Bone marrow (tissue), 2 donors: ENCODE results near the gene FBXO46.
"Not testable (repeated sequence)": the region's sequence is repeated elsewhere in the genome, so short reads cannot be mapped to it uniquely, and the experiment has no call there.

Source experiments
- DNase-seq, 2 donors: peaks; one replicate each; lab custom pipeline; 2025; lab: John Stamatoyannopoulos, UW

Gene FBXO46

DNA sequence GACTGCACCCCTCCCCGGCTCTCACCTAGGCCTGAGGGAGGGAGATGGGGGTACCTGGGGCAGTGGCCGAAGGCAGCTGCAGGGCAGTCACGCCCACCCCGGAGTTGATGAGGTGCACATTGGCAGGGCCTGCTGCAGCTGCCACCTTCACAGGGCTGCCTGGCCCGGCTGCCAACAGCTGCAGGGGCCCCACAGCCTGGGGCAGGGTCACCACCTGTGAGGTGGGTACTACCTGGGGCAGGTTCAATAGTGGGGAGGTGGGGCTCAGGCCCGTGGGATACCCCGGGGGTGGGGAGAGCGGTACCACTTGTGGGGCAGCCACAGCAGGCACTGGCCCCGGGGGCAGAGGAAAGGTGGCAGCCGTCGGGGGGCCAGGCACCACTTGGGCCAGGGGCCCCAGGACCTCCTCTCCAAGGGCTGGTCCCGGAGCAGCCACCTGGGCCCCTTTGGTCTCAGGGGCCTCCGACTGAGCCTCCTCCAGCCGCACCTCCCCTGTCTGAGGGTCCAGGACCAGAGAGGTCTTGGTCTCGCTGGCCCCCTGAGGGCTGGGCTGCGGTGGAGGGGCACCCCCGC, 35.7 kb upstream of the FBXO46 start:
- DNase-seq: no peak

DNA sequence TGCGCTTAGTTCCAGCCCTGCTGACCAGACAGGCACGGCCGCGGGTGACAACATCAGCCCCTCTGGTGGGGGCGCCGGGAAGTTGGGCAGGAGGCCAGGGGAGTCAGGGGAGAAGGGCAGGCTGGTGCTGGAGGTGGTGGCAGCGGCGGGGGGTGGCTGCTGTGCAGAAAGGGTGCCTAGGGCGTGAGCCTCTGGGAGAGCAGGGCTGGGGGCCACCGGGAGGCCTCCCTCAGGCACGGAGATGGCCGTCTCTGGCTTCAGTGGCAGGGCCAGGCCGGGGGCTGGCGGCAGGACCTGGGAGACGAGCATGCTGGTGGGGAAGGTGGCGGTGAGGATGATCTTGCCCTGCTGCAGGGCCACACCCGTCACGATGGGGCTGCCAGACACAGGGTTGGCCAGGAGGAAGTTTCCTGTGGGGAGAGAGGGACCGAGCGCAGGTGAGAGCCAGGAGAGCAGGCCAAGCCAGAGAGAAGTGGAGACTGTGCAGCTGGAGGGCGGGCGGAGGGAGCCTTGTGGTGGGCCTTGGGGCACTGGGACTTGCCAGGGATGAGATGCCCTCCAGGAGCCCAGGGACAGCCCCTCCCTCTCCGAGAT, 35.1 kb upstream of the FBXO46 start:
- DNase-seq: no peak

DNA sequence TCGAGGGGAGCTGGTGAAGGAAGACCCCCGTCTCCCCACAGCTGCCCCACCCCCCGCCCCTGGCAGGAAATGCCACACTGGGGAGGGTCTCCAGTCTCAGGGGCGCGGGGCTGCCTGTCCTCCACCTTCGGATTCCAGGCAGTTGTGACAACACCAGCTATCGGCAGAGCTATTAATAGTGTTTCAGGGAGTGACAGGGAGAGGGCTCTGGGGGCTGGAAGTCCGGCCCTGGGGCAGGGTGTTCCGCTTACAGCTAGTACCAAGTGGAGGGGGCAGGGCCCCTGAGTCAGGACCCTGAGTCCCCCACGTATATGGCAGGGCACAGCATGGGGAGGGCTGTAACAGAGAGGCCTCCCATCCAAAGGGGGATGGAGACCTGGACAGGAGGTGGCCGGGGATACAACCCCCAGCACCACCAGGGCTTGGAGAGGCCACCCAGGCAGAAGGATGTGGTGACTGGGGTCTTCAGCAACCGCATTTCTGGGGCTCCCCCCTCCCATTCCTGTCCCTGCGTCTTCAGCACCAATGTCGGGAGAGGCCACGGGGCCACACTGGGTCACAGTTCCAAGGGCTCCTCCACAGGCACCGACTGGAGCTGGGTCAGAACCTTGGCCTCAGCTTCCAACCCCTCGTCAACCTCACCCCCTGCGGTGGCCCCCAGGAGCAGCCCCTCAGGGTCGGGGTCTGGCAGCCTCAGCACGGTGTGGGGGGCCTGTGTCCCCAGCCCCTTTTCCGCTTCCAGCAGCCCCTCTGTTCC, 34.4 kb upstream of the FBXO46 start:
- DNase-seq: no peak

DNA sequence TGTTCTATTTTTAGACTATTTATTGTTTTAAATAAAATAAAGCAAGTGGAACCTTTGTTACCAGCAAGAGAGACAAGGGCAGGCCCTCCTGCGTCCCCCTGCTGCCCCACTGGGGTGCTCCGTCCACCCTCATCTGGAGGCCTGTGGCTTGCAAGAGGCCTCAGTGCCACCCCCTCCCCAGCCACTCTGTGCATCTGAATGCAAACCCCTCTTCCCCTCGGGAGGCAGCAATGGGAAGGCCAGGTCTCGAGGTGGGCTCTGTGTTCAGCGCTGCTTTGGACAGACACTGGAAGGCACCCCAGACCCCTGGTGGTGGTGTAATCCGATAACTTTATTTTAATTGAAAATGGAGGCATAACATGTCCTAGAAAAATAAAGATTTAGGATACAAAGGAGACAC, 33.8 kb upstream of the FBXO46 start:
- no peak for DNase-seq

DNA sequence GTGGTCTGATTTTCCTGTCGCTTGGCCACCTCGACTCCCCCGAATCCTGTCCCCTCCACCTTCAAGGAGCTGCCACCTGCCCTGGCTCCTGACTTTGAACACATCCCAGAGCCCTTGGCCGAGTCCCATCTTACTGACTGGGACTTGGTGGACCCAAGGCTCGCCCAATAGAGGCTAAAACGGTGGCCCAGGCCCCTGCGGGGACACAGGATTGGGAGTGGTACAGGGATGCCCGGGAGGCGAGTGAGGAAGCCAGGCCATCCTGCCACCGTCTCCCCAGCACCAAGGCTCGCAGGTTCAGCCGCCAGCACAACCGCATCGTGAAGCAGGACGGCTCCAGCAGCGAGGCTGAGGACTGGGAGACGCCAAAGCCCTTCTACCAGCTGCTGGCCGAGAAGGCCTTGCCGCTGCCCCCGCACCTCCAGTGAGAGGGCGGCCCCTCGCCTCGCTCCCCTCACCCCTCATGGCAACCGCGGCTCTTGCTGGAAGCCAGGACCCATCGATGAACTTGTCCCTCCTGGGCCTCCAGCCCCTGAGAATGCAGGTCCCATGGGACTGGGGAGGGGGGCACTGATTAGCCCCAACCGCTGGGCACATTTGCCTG, 33.1 kb upstream of the FBXO46 start:
- DNase-seq: no peak

DNA sequence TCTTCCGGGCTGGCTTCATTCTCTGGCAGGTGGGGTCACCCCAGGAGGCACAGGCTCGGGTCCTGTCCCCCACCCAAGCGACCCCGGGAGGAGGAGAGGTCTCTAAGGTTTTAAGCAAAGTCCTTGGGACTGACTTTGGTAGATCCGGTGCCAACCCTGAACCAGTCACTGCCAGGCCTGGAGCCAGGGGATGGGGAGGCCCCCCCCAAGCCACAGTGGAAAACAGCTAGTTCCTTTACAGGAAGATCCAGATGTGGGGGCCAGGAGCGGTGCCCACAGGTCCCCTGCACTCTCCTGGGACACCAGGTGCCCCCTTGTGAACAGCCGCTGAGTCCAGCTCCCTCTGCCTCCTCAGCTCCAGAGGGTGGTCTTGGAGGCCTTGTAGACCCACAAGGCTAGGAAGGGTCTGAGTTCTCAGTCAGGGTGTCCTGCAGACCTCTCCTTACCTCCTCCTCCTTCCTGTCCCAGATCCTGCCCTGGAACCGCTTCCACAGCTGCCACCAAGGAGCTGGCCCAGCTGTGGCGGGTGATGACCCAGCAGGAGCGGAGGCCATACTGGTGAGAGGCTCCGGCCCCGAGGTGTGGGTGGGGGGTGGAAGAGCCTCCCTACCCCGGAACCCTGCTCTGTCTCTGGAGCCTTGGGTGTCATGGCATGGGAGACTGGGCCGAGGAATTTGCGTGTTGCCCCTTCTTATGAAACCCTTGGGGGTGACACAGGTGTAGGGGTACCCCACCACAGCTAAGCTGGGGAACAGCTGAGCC, 32.4 kb upstream of the FBXO46 start:
- no peak for DNase-seq

DNA sequence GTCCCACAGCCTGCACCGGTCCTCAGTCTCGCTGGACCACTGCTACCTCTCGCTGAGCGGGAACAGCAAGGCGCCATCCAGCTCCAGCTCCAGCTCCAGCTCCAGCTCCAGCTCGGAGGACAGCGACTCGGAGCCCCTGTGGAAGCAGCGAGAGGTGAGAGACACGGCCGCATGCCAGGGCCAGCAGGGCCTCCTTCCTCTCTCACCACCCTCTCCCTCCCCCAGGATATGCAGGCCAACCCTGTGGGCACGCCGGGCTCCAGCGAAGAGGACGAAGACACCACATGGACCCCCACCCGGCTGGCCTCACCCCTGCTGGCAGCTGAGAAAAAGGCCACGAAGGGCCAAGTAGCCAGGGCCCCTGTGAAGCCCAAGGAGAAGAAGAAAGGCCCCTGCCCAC, 31.0 kb upstream of the FBXO46 start:
- no peak for DNase-seq

DNA sequence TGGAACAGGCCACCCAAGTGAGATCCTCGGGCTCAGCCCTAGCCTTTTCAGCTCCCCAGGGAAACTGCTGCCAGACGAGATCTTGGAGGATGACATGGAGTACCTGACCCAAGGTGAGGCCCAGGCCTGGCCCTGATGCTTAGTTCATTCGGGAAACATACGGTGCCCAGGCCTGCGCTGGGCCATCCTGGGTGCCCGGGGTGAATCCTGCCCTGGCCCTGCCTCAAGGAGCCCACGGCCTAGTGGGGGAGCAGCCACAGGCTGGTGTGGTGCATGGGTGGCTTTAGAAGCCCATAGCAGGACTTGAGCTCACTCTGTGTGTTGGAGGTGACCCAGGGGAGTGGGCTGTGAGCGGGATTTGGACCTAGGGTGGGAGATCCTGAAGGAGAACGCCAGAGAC, 28.2 kb upstream of the FBXO46 start:
- DNase-seq: no peak

DNA sequence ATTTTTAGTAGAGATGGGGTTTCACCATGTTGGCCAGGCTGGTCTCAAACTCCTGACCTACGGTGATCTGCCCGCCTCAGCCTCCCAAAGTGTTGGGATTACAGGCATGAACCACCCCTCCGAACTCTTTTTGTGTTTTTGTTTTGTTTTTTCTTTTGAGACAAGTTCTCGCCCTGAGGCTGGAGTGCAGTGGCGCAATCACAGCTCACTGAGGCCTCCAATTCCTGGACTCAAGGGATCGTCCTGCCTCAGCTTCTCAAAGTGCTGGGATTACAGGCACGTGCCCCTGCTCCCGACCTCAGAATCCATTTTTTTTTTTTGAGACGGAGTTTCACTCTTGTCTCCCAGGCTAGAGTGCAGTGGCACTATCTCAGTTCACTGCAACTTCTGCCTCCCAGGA, 27.0 kb upstream of the FBXO46 start:
- DNase-seq: no peak

DNA sequence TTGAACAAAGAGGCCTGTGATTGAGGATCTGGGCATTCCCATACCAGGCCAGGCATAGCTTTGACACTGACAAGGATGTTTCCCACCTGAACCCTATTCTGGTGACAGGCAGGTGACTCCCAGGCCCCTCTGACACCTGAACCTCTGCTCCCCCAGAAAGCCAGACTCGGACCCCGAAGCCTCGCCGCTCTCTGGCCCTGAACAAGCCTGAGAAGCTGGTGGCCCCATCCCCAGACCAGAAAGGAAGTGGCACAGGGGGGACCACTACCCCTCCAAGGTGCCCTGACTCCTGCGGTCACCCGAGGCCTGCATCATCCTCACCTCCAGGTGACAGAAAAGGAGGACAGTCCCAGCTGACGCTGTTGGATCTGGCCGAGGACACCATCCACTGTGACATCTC, 23.6 kb upstream of the FBXO46 start:
- DNase-seq: no peak

DNA sequence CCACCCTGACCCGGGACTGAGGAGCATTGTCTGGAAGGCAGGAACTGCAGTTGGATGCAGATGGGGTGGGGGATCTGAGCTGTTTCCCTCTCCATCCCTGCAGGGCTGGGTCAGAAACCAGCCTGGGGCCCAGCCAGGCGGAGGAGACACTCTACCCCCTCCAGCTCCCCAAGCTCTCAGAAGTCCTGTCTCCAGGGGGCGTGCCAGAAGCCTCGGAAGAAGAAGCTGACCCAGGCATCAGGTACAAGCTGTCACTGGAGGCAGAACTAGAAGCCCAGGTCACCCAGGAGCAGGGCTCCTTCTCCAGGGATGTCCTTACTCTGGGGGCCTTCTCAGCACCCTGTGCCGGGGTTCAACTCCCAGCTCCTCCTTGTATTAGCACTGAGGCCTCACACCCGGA, 22.9 kb upstream of the FBXO46 start:
- no peak for DNase-seq

DNA sequence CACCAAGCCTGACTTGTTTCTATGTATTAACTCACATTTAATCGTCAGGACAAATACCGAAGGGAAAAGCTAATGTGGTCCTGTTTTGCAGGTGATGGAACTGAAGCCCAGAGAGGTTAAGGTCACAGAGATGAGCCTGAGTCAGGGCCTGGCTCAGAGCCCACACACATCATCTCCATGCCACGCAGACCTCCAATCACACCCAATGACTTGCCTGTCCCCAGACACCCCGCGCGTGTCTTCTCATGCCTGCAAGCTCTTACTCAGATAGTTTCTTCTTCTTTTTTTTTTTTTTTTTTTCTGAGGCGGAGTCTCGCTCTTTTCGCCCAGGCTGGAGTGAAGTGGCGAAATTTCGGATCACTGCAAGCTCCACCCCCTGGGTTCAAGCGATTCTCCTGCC, 21.9 kb upstream of the FBXO46 start:
- DNase-seq: no peak

DNA sequence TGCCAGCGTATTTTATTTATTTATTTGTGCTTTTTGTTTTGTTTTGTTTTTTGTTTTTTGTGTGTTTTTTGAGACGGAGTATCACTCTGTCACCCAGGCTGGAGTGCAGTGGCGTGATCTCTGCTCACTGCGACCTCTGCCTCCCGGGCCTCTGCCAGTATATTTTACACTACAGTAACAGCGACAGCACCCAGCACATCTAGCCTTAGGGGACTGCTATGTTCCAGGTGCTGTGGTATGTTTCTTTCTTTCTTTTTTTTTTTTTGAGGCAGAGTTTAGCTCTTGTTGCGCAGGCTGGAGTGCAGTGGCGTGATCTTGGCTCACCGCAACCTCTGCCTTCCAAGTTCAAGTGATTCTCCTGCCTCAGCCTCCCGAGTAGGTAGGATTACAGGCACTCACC, 20.8 kb upstream of the FBXO46 start:
- DNase-seq: not testable (repeated sequence)

DNA sequence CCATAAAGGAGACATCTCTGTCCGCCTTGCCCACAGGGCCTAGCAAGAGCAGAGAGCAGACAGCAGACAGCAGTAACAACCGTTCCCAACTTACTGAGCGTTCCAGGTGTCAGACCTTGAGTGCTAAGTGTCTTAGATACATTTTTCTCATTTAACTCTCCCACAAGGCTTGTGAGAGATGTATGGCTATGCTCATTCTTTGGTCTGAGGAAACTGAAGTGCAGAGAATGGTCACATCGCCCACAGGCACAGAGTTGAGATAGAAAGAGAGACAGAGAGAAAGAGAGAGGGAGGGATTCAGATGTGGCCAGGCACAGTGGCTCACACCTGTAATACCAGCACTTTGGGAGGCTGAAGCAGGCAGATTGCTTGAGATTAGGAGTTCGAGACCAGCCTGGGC, 16.8 kb upstream of the FBXO46 start:
- DNase-seq: no peak

DNA sequence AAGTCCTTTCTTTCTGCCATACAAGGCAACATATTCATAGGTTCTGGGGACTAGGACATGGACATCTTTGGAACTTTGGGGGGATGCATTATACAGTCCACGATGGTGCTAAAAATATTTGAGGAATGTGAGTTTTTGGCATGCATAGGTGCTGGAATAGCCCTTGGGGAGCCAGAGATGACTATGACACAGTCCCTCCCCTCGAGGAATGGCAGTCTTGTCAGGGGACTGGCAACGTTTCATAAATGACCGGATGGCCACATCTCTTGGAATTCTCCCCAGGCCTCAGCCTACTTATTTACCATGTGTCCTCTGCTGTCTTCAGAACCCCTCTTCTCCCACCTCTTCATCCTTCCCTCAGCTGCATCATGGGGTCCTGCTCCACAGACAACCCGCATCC, 16.2 kb upstream of the FBXO46 start:
- DNase-seq: no peak

DNA sequence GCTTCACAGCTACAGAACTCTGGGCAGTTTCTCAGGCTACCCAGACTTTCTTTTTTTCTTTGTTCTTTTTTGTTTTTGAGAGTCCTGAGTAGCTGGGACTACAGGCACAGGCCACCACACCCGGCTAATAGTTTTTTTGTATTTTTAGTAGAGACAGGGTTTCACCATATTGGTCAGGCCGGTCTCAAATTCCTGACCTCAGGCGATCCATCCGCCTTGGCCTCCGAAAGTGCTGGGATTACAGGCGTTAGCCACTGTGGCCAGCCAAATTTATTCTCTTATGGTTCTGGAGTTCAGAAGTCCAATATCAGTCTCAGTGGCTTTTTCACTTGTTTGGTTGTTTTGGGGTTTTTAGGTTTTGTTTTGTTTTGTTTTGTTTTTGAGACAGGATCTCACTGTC, 14.9 kb upstream of the FBXO46 start:
- no peak for DNase-seq

DNA sequence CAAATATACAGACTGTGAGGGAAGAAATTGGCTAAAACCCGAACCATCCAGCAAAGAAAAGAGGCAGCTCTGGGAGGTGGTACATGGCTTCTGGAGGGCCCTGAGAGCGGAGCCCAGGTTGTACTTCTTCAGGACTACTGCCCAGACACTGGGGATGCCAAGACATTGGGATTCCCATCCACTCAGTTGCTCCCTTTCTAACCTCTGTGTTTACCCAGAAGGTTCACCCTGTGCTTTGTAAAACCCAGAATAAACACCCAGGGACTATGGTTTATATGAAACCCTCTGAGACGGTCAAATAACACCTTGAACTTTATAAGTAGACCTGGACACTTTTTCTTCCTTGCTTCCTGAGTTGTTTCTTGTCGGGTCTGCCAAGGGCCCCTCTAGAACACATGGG, 12.3 kb upstream of the FBXO46 start:
- no peak for DNase-seq

DNA sequence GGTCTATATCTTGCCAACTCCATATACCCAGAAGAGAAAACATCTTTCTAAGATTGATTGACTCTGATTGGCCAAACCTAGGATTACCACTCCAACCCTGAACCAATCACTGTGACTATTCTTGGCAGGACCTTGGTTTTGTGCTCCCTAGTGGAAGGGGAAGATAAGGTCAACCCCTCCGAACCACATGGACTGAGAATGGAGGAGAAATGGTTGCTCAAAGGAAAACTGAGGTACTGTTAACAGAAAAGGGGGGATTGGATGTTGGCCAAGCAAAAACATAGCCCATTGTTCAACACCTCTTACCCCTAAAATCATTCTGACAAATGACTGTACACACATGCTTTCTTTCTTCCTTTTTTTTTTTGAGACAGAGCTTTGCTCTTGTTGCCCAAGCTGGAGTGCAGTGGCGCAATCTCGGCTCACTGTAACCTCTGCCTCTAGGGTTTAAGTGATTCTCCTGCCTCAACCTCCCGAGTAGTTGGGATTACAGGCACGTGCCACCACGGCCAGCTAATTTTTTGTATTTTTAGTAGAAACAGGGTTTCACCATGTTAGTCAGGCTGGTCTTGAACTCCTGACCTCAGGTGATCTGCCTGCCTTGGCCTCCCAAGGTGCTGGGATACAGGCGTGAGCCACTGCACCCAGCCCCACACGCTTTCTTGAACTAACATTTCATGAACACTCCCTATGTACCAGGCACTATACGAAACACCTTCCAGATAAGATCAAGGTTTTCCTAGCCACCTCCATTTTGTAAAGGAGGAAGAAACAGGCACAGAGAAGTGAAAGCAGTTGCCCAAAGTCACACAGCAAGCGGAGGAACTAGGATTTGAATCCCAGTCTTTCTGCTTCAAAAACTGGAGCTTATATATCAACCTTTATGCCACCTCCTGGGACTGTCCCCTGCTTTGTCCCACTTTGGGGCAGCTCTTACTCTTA, 9.1 kb upstream of the FBXO46 start:
- no peak for DNase-seq

DNA sequence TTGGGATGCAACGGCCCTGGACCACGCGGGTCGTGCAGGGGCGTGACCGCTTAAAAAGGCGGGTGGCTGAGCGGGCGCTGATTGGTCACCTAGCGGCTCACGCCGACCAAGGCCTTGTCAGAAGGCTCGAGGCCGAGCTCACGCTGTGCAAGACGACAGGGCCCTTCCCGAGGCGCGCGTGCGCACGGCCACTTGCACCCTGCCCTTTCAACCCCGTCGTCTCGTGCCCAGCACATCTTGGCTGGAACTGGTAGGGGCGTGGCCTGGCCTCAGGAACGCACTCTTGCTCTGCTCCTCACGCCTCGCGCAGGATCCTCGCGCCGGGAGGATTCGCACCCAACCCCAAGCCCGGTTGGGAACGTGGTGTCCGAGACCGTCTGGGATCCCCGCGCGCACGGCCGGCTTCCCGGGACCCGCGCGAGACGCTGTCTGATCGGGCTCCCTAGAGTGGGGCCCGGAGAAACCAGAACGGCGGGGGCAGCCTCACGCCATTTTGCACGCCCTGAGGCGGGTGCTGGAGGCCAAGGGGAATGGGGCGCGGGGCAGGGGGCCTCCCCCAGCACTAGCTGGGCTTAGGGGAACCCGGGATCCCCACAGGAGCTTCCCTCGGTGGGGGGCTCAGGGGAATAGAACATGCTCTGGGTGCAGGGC, 2.6 kb upstream of the FBXO46 start, which contains the start of gene MEIOSIN:
MEIOSIN (plus strand) TSS at position 280 of the 651 bp plus-strand sequence. CDS start 1,938 bp downstream, outside the sequence.
- no peak for DNase-seq

DNA sequence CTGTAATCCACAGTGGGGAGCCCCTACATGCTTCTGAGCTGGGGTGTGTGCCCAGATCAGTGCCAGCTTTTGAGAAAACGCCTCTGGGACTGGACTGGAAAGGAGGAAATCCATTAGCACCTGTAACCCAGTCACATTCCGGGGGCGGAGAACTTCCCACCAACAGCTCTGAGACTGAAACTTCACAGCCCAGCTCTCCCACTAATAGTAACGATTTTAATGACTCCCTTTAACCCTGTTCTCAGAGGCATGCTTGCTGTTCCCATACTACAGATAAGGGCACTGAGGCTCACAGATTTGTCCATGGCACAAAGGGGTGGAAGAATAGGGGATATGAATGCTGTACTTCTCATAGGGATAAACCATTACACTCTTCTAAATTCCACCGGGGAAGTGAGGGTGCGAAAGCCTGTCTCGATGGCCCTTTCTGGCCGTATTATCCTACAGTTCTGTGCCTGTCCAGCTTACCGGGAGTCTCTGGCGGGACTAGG, 851 bp downstream of the FBXO46 start:
- no peak for DNase-seq

DNA sequence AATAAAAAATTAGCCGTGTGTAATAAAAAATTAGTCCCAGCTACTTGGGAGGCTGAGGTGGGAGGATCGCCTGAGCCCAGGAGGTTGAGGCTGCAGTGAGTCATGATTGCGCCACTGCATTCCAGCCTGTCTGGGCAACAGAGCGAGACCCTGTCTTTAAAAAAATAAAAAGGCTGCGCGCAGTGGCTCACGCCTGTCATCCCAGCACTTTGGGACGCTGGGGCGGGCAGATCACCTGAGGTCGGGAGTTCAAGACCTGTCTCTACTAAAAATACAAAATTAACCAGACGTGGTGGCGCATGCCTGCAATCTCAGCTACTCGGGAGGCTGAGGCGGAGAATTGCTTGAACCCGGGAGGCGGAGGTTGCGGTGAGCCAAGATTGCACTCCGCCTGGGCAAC, 2.0 kb downstream of the FBXO46 start:
- DNase-seq: not testable (repeated sequence)
